Cardiac muscle cell (in vitro differentiated cells and primary cell): ENCODE measurements around the gene RNFT2. TPM values are rescaled to one million over a fixed set of nuclear protein-coding genes. Genes with fewer than 3 reads are reported as not detected.

ENCODE experiments used
- DNase-seq, 2 donors: peaks; one replicate each; pipeline versions ENCODE4 v3.0.0 to v3.0.0-alpha.2; 2010 to 2017; ENCODE audit warnings: low read depth in 1 of 2, low spot score in 1 of 2
- H3K27ac ChIP-seq: fragments of 200-600 bp; sonication (generic); 2 replicates; pipeline ENCODE4 v1.5.1; 2016
- H3K27me3 ChIP-seq: fragments of 200-600 bp; sonication (generic); 2 replicates; pipeline ENCODE4 v1.6.0; 2016; ENCODE audit warnings: control low read depth
- H3K36me3 ChIP-seq: fragments of 200-600 bp; sonication (generic); 2 replicates; pipeline ENCODE4 v1.5.1; 2016; ENCODE audit warnings: control low read depth
- H3K4me1 ChIP-seq: fragments of 200-600 bp; sonication (generic); 2 replicates; pipeline ENCODE4 v1.8.1; 2017; ENCODE audit warnings: low read depth, mild to moderate bottlenecking, mixed run types
- H3K4me3 ChIP-seq: fragments of 200-600 bp; sonication (generic); 2 replicates; pipeline ENCODE4 v1.5.1; 2016; ENCODE audit warnings: mild to moderate bottlenecking
- H3K9me3 ChIP-seq: fragments of 200-600 bp; sonication (generic); 2 replicates; pipeline ENCODE4 v1.5.1; 2017; ENCODE audit warnings: low read depth, mild to moderate bottlenecking, control low read depth
- polyA plus RNA-seq: library from polyadenylated mRNA; unstranded; fragments of >200 nt; fragmentation: Nextera tagmentation; extraction: Ambion mirVana; gene quantifications from 2 replicates; pipeline ENCODE4 v1.2.1, GENCODE V29; 2016
- total RNA-seq: library from RNA; depleted of rRNA; stranded (reverse); fragments of >200 nt; gene quantifications from 2 replicates; pipeline ENCODE4 v1.2.3, GENCODE V29; 2016
- TF ChIP-seq, protein P1 (sequence below): IDR thresholded peaks from 2 replicates; pipeline ENCODE4 v1.5.1; 2012; ENCODE audit warnings: low read depth, mild to moderate bottlenecking, low read length

Gene RNFT2
- total and polyA plus RNA-seq, 2 experiments from 2014 or later = 11.0 to 19.1 TPM

DNA sequence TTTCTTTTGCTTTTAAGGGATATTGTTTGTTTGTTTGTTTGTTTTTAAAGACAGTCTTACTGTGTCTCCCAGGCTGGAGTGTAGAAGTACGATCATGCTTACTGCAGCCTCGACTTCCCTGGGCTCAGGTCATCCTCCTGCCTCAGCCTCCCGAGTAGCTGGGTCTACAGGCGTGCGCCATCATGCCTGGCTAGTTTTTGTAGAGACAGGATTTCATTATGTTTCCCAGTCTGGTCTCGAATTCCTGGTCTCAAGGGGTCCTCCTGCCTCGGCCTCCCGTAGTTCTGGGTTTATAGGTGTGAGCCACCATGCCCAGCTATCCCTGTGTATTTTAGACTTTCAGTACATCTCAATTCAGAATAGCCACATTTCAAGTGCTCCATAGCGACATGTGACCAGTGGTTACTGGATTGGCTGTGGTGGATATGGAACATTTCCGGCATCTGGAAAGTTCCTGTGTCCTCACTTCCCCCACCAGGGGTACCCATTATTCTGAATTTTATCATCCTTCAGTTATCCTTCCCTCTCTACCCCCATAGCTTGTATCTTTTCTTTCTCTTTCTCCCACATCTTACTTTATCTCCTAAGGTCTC, 82.0 kb downstream of the RNFT2 start:
- H3K27ac ChIP-seq = no peak overlapping the region

DNA sequence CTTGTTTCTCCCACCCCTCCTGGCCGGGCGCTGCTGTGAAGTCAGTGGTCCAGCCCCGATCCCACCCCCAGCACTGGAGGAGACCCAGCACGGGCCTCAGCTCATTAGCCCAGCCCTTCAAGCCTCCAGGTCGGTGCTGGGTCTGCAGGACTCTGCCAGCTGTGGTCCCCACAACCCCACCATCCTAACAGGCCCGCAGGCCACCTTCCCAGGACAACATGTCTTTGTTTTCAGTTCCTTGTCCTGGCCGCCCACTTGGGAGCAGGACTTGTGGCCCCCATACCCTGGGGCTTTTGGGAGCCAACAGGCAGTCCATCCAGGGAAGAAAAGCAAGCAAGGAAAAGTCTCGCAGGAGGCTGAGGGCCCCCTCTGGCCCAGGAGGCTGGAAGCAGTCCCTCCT, 83.2 kb downstream of the RNFT2 start:
- TF ChIP-seq, protein P1, sequence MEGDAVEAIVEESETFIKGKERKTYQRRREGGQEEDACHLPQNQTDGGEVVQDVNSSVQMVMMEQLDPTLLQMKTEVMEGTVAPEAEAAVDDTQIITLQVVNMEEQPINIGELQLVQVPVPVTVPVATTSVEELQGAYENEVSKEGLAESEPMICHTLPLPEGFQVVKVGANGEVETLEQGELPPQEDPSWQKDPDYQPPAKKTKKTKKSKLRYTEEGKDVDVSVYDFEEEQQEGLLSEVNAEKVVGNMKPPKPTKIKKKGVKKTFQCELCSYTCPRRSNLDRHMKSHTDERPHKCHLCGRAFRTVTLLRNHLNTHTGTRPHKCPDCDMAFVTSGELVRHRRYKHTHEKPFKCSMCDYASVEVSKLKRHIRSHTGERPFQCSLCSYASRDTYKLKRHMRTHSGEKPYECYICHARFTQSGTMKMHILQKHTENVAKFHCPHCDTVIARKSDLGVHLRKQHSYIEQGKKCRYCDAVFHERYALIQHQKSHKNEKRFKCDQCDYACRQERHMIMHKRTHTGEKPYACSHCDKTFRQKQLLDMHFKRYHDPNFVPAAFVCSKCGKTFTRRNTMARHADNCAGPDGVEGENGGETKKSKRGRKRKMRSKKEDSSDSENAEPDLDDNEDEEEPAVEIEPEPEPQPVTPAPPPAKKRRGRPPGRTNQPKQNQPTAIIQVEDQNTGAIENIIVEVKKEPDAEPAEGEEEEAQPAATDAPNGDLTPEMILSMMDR = no peak
- no peak for DNase-seq
- Histone ChIP-seq H3K27ac (no peak overlapping the region), H3K27me3 (no peaks in the 10 kb centered on the region), H3K9me3 (no peaks in the 10 kb centered on the region), H3K4me1 (no peaks in the 10 kb centered on the region), H3K36me3 (no peaks in the 10 kb centered on the region), H3K4me3 (no peak overlapping the region)

More for the DNA sequence above, 82.0 kb downstream of the RNFT2 start:
- TF ChIP-seq, protein P1 = no peak
- no peak for DNase-seq
- Histone ChIP-seq H3K9me3 (no peaks in the 10 kb centered on the region), H3K4me1 (no peaks in the 10 kb centered on the region), H3K36me3 (no peaks in the 10 kb centered on the region), H3K27me3 (no peaks in the 10 kb centered on the region), H3K4me3 (peak overlapping the region; percentile 63)

DNA sequence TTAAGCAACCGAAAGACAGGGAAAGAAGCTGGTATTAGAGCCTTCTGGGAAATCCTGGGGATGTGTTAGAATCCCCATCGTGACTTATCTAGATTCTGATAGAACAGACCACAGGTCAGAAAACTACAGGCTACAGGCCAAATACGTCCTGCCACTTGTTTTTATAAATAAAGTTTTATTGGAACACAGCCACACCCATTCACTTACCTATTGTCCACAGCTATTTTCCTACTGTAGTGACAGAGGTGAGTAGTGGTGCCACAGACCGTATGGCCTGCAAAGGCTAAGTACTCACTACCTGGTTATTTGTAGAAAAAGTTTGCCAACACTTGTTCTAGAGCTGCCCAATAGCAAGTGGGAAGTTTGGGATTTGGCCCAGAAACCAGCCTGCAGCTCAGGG, 89.3 kb downstream of the RNFT2 start:
- DNase-seq = no peak
- TF ChIP-seq, protein P1 = no peak
- Histone ChIP-seq H3K27ac (no peak overlapping the region), H3K36me3 (no peaks in the 10 kb centered on the region), H3K9me3 (no peaks in the 10 kb centered on the region), H3K4me1 (no peaks in the 10 kb centered on the region), H3K4me3 (no peak overlapping the region), H3K27me3 (no peaks in the 10 kb centered on the region)

DNA sequence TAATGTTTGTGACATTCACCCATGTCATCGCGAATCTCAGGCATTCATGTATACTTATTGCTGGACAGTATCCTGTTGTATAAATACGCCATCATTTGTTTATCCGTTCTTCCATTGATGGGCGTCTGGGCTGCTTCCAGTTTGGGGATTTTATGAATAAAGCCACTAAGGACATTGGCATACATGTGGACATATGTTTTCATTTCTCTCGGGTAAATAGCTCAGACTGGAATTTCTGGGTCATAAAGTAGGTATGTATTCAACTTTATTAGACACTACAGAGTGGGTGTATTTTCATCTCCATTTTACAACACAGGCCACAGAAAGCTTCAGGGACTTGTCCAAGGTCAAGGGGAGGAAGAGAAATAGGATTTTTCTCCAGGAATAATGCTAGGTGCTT, 94.2 kb downstream of the RNFT2 start:
- H3K27me3 ChIP-seq = no peaks in the 10 kb centered on the region
- no peaks in the 10 kb centered on the region for H3K9me3 ChIP-seq
- no peaks in the 10 kb centered on the region for H3K4me1 ChIP-seq
- TF ChIP-seq, protein P1 = no peak
- H3K4me3 ChIP-seq = no peak overlapping the region
- H3K36me3 ChIP-seq = no peaks in the 10 kb centered on the region
- no peak for DNase-seq
- no peak overlapping the region for H3K27ac ChIP-seq

DNA sequence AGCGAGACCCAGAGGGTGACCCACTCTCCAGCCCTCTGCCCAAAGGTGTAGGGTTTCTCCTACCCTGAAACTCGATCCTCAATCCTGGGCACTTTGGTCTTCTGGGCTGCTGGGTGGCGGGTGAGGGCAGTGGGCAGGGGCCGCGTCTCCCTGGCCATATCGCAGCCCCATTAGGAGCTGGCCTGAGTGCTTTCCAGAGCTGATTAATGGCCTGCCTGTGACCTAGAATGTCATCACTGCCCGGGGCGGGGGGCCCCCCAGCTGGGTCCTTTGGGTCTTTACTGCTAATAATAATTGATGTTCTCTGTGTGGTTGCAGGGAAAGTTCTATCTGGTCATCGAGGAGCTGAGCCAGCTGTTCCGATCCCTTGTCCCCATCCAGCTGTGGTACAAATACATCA, 95.4 kb downstream of the RNFT2 start:
- H3K27me3 ChIP-seq = no peaks in the 10 kb centered on the region
- H3K27ac ChIP-seq = no peak overlapping the region
- TF ChIP-seq, protein P1 = no peak
- H3K9me3 ChIP-seq = no peaks in the 10 kb centered on the region
- DNase-seq = no peak
- H3K36me3 ChIP-seq = no peaks in the 10 kb centered on the region
- H3K4me1 ChIP-seq = no peaks in the 10 kb centered on the region
- no peak overlapping the region for H3K4me3 ChIP-seq
